LNCAP (cell line): ENCODE data around the gene ATP6V1A.

ENCODE experiments used
- CTCF ChIP-seq: fragments of 450-650 bp; IDR thresholded peaks from 2 replicates; pipeline ENCODE4 v1.5.1; 2017; ENCODE audit warnings: mild to moderate bottlenecking

Gene ATP6V1A

GRCh38 chr3:113736548-113737089 is 10.2 kb upstream of the ATP6V1A start:
- peak; percentile 67 for TF ChIP-seq CTCF

GRCh38 chr3:113741086-113741485 is 5.7 kb upstream of the ATP6V1A start:
- no peak for TF ChIP-seq CTCF

- TF ChIP-seq CTCF, result no peak
Observed at GRCh38 chr3:113741620-113742019, 5.2 kb upstream of the ATP6V1A start.

- no peak for TF ChIP-seq CTCF
Observed at GRCh38 chr3:113743006-113743630, 3.7 kb upstream of the ATP6V1A start.

- peak; percentile 62 for TF ChIP-seq CTCF
Observed at GRCh38 chr3:113744941-113745755, 1.7 kb upstream of the ATP6V1A start.

- TF ChIP-seq CTCF, result no peak
Observed at GRCh38 chr3:113745756-113746547, 883 bp upstream of the ATP6V1A start, which contains the start of gene NAA50. Gene NAA50, minus strand, starts transcription at chr3:113746249. Its CDS starts 300 bp downstream, at chr3:113745949.
